Neural cell (in vitro differentiated cells): ENCODE results near the gene TAF1B. TPM values are rescaled to one million over a fixed set of nuclear protein-coding genes. Genes with fewer than 3 reads are reported as not detected.

ENCODE experiments used
- H2AFZ ChIP-seq: fragments of 200-600, 300-800 bp; sonication (generic), shearing (Covaris generic); 2 replicates; pipeline ENCODE4 v1.6.0; 2014; ENCODE audit warnings: low read depth, mild to moderate bottlenecking, antibody characterized with exemption, low read length, moderate library complexity
- H3F3A ChIP-seq: fragments of 200-600 bp; shearing (Covaris generic); 2 replicates; pipeline ENCODE4 v1.6.1; 2016; ENCODE audit warnings: mild to moderate bottlenecking, moderate library complexity, mixed read lengths, antibody characterized with exemption, low read length; ENCODE audit not compliant: insufficient read depth, poor library complexity, severe bottlenecking
- H3K27ac ChIP-seq: fragments of 200-600, 300-800 bp; sonication (generic), shearing (Covaris generic); 2 replicates; pipeline ENCODE4 v1.5.1; 2014; ENCODE audit warnings: mild to moderate bottlenecking, low read length, moderate library complexity
- H3K27me3 ChIP-seq: fragments of 300-800, 200-600 bp; sonication (generic), shearing (Covaris generic); 2 replicates; pipeline ENCODE4 v1.6.0; 2014; ENCODE audit warnings: mild to moderate bottlenecking, low read depth, low read length, moderate library complexity; ENCODE audit not compliant: insufficient read depth
- H3K36me3 ChIP-seq: fragments of 300-800, 200-600 bp; sonication (generic), shearing (Covaris generic); 2 replicates; pipeline ENCODE4 v1.5.1; 2014; ENCODE audit warnings: mild to moderate bottlenecking, antibody characterized with exemption, low read length, moderate library complexity; ENCODE audit not compliant: insufficient read depth
- H3K4me2 ChIP-seq: fragments of 300-800, 200-600 bp; sonication (generic), shearing (Covaris generic); 2 replicates; pipeline ENCODE4 v1.6.0; 2014; ENCODE audit warnings: mild to moderate bottlenecking, low read length
- H3K4me3 ChIP-seq: fragments of 300-800, 200-600 bp; sonication (generic), shearing (Covaris generic); 2 replicates; pipeline ENCODE4 v1.5.1; 2014; ENCODE audit warnings: mild to moderate bottlenecking, low read length, moderate library complexity
- H3K79me2 ChIP-seq: fragments of 200-600 bp; shearing (Covaris generic); replicated peaks from 2 replicates; pipeline ENCODE4 v1.6.0; 2014; ENCODE audit warnings: mild to moderate bottlenecking, low read length, moderate library complexity; ENCODE audit not compliant: insufficient read depth
- H3K9ac ChIP-seq: fragments of 300-800, 200-600 bp; sonication (generic), shearing (Covaris generic); 2 replicates; pipeline ENCODE4 v1.6.1; 2016; ENCODE audit warnings: mild to moderate bottlenecking, low read length, mixed read lengths
- H3K9me2 ChIP-seq: fragments of 200-600 bp; shearing (Covaris generic); 2 replicates; pipeline ENCODE4 v1.6.1; 2016; ENCODE audit warnings: mild to moderate bottlenecking, low read length, mixed read lengths; ENCODE audit not compliant: insufficient read depth
- H3K9me3 ChIP-seq: fragments of 200-600, 300-800 bp; sonication (generic), shearing (Covaris generic); 2 replicates; pipeline ENCODE4 v1.6.1; 2016; ENCODE audit warnings: mild to moderate bottlenecking, mixed run types, low read length, moderate library complexity, mixed read lengths
- H4K20me1 ChIP-seq: fragments of 200-600 bp; shearing (Covaris generic); 2 replicates; pipeline ENCODE4 v1.6.1; 2016; ENCODE audit warnings: mild to moderate bottlenecking, mixed run types; ENCODE audit not compliant: insufficient read depth
- CTCF ChIP-seq: fragments of 450-650 bp; IDR thresholded peaks from 2 replicates; pipeline ENCODE4 v1.5.1; 2014; ENCODE audit warnings: antibody characterized with exemption, mild to moderate bottlenecking, moderate library complexity; ENCODE audit not compliant: poor library complexity, severe bottlenecking
- EP300 ChIP-seq: fragments of 450-650 bp; conservative IDR thresholded peaks from 2 replicates; pipeline ENCODE4 v1.6.1; 2014; ENCODE audit warnings: antibody characterized with exemption, mild to moderate bottlenecking, moderate library complexity; ENCODE audit not compliant: poor library complexity, severe bottlenecking
- EZH2 ChIP-seq: fragments of 200-600, 300-800 bp; shearing (Covaris generic), sonication (generic); IDR thresholded peaks from 2 replicates; pipeline ENCODE4 v1.6.1; 2014; ENCODE audit warnings: antibody characterized with exemption, low read length, borderline replicate concordance, mild to moderate bottlenecking; ENCODE audit not compliant: insufficient read depth, poor library complexity, severe bottlenecking
- MXI1 ChIP-seq: fragments of 450-650 bp; conservative IDR thresholded peaks from 2 replicates; pipeline ENCODE4 v1.6.1; 2014; ENCODE audit warnings: antibody characterized with exemption, mild to moderate bottlenecking; ENCODE audit not compliant: poor library complexity, severe bottlenecking
- POLR2AphosphoS5 ChIP-seq: IDR thresholded peaks from 2 replicates; pipeline ENCODE4 v1.6.1; 2012
- RAD21 ChIP-seq: fragments of 450-650 bp; conservative IDR thresholded peaks from 2 replicates; pipeline ENCODE4 v1.6.1; 2014; ENCODE audit warnings: antibody characterized with exemption, mild to moderate bottlenecking, moderate library complexity
- REST ChIP-seq: IDR thresholded peaks from 2 replicates; pipeline ENCODE4 v1.6.1; 2012; ENCODE audit warnings: borderline replicate concordance
- SMC3 ChIP-seq: fragments of 450-650 bp; conservative IDR thresholded peaks from 2 replicates; pipeline ENCODE4 v1.6.1; 2014; ENCODE audit warnings: antibody characterized with exemption, mild to moderate bottlenecking, moderate library complexity; ENCODE audit not compliant: poor library complexity
- TAF1 ChIP-seq: IDR thresholded peaks from 2 replicates; pipeline ENCODE4 v1.6.1; 2012; ENCODE audit warnings: low read depth
- polyA plus RNA-seq: library from polyadenylated mRNA; depleted of rRNA; stranded (reverse); fragments of >200 nt; gene quantifications from 2 replicates; pipeline ENCODE4 v1.2.3, GENCODE V29; 2014

The TAF1B gene
- polyA plus RNA-seq, 1 donor from 2014 or later = 11.2 TPM

GRCh38 chr2:9939587-9940485, 96.6 kb downstream of the TAF1B start:
- H3K9me2 ChIP-seq = no peaks in the 10 kb centered on the region
- no peak overlapping the region for H3K9ac ChIP-seq
- no peak overlapping the region for H3K4me3 ChIP-seq
- H3K4me2 ChIP-seq = no peak overlapping the region
- no peaks in the 10 kb centered on the region for H3K27me3 ChIP-seq
- no peaks in the 10 kb centered on the region for H3K79me2 ChIP-seq
- H3K36me3 ChIP-seq = no peaks in the 10 kb centered on the region
- H4K20me1 ChIP-seq = no peaks in the 10 kb centered on the region
- no peak overlapping the region for H3K27ac ChIP-seq
- no peaks in the 10 kb centered on the region for H3K9me3 ChIP-seq
- TF ChIP-seq REST (no peak), CTCF (no peak), SMC3 (no peak), MXI1 (no peak), EP300 (no peak), POLR2AphosphoS5 (no peak), TAF1 (no peak), EZH2 (no peak), RAD21 (no peak)
- no peaks in the 10 kb centered on the region for H3F3A ChIP-seq
- H2AFZ ChIP-seq = no peak overlapping the region

- no peak overlapping the region for H3K4me3 ChIP-seq
- no peaks in the 10 kb centered on the region for H3K36me3 ChIP-seq
- no peaks in the 10 kb centered on the region for H3K79me2 ChIP-seq
- H3K27ac ChIP-seq = no peak overlapping the region
- TF ChIP-seq SMC3 = no peak
- no peak for TF ChIP-seq RAD21
- TF ChIP-seq EZH2 = no peak
- no peak for TF ChIP-seq POLR2AphosphoS5
- no peak for TF ChIP-seq REST
- no peak overlapping the region for H3K9ac ChIP-seq
- no peaks in the 10 kb centered on the region for H3K9me2 ChIP-seq
- H2AFZ ChIP-seq = no peak overlapping the region
- H3K9me3 ChIP-seq = no peaks in the 10 kb centered on the region
- no peaks in the 10 kb centered on the region for H3F3A ChIP-seq
- no peaks in the 10 kb centered on the region for H4K20me1 ChIP-seq
- no peak overlapping the region for H3K4me2 ChIP-seq
- H3K27me3 ChIP-seq = no peaks in the 10 kb centered on the region
Measured at GRCh38 chr2:9941196-9941995, 98.1 kb downstream of the TAF1B start.
